Bladder microvascular endothelial cell (primary cell): ENCODE measurements around the gene CPSF3. TPM values are rescaled to one million over a fixed set of nuclear protein-coding genes. Genes with fewer than 3 reads are reported as not detected.

Experiments used
- total RNA-seq: library from RNA; depleted of rRNA; stranded (reverse); fragments of >200 nt; gene quantifications from 2 replicates; pipeline ENCODE4 v1.2.3, GENCODE V29; 2014

The CPSF3 gene
- total RNA-seq, result 29.1 and 51.9 TPM in 2 replicates

GRCh38 chr2:9423100-9423921 is at the start of gene CPSF3, which contains the start of gene ITGB1BP1:
TSS of gene CPSF3 (plus strand) at chr2:9423654. CDS start at chr2:9423774, 120 bp downstream.
TSS of gene ITGB1BP1 (minus strand) at chr2:9423528. CDS start at chr2:9418697, 4,831 bp downstream.

GRCh38 chr2:9474361-9475057 is 51.1 kb downstream of the CPSF3 start, which contains the start of gene IAH1:
TSS of gene IAH1 (plus strand) at chr2:9474551. CDS start at chr2:9474567, 16 bp downstream.

Other genes with a start within 250 kb of the CPSF3 start
- 28.7 and 52.2 TPM in 2 replicates for gene ASAP2, start 216.8 kb upstream of the CPSF3 start, total RNA-seq
- 28.7 and 28.8 TPM in 2 replicates for gene ITGB1BP1, start 126 bp upstream of the CPSF3 start, total RNA-seq
- 29.1 and 35.8 TPM in 2 replicates for gene IAH1, start 50.9 kb downstream of the CPSF3 start, total RNA-seq
- gene ADAM17, start 132.2 kb downstream of the CPSF3 start, total RNA-seq, result 44.2 and 67.2 TPM in 2 replicates
- 221 and 351 TPM in 2 replicates for gene YWHAQ, start 207.3 kb downstream of the CPSF3 start, total RNA-seq